ENCODE data around the gene NPAS3.

DNA sequence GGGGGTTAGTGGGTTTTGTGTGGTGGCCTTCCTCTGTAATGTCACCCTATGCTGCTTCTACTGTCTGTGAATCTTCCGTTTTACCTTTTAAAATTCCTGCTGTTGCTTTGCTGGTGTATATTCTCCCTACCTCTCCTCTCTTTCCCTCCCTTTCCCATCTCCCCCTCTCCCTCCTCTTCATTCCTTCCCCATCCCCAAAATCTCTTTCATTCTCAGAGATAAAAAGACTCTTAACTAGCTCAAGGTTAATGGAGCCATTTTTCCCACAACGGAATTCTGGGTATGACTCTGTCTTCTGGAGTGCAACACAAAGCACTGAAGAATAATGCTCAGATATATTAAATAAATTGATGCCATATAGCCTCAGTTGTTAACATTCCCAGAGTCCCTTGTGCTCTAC lies 864.1 kb downstream of the NPAS3 start:
- TF ChIP-seq, protein P1, sequence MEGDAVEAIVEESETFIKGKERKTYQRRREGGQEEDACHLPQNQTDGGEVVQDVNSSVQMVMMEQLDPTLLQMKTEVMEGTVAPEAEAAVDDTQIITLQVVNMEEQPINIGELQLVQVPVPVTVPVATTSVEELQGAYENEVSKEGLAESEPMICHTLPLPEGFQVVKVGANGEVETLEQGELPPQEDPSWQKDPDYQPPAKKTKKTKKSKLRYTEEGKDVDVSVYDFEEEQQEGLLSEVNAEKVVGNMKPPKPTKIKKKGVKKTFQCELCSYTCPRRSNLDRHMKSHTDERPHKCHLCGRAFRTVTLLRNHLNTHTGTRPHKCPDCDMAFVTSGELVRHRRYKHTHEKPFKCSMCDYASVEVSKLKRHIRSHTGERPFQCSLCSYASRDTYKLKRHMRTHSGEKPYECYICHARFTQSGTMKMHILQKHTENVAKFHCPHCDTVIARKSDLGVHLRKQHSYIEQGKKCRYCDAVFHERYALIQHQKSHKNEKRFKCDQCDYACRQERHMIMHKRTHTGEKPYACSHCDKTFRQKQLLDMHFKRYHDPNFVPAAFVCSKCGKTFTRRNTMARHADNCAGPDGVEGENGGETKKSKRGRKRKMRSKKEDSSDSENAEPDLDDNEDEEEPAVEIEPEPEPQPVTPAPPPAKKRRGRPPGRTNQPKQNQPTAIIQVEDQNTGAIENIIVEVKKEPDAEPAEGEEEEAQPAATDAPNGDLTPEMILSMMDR (conservative IDR thresholded peaks at IDR 0.05; ENCODE audit: low read length), result no peak
- TF ChIP-seq EZH2phosphoT487 (IDR thresholded peaks at IDR 0.05; ENCODE audit: borderline replicate concordance), result no peak

Measured in Loucy (cell line).